Right forelimb (tissue), 1 donor: ENCODE results near the gene RPH3AL.

Source experiments
- DNase-seq: peaks from one replicate; pipeline ENCODE4 v3.0.0-alpha.2; 2018

RPH3AL gene

DNA sequence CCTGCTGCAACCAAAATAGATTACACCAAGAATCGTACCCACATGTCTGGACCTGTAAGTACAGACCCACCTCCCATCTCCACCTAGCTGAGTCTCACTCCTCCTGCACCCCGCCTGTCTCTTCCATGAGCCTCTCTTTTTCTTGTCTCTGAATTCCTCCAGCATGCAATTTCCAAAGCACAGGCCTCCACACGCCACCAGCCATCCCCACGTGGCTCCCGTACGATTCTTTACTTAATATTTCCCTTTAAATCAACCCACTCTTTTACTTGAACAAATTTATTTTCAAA lies 1.2 kb downstream of the RPH3AL start:
- DNase-seq: no peak

DNA sequence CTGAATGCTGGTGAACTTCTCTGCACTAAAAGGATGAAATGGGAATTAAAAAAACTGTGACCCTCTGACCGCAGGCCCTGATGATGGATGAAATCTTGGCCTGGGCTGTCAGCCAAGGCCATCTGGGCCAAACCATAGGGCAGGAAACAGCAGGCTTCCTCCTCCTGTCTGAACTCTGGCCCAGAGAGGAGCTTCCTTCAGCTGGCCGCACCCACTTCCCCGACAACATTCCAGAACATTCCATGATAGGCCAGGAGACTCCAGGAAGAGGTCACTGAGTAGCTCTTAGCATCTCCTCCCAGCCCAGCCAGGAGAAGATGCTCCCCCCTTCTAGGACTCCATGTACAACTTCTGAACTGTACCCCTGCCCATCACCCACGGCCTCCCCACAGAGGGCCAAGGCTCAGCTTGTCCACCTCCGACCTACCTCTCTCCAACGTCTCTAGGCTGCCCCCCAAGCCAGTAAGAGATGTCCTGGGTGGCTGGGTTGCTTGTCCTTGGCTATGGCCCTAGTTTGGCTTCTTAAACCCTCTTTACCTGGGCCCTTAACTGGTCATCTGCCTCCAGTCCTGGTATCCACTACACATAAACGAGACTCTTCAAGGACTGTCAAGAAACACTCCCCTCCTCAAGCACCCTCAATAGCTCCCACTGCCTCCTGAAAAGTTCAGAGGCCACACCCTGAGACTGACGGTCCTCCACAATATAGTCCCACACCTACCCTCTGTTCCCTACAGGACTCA lies 1.7 kb downstream of the RPH3AL start:
- no peak for DNase-seq

DNA sequence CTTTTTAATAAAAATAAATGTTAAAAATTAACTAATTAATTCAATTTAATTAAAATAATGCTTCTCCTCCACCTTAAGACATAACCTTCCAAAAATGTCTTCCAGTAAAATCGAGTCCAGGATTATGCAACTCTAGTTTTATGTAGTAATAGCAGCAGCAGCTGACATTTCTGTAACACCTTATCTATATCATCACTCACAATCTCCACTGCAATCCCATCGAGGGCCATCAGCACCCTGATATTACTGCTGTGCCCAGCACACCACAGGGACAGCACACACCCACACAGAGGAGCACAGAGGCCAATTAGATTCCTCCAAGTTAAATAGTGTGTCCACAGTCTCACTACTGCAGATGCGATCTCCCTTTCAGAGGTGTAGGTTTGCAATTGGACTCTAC lies 2.9 kb downstream of the RPH3AL start:
- no peak for DNase-seq

DNA sequence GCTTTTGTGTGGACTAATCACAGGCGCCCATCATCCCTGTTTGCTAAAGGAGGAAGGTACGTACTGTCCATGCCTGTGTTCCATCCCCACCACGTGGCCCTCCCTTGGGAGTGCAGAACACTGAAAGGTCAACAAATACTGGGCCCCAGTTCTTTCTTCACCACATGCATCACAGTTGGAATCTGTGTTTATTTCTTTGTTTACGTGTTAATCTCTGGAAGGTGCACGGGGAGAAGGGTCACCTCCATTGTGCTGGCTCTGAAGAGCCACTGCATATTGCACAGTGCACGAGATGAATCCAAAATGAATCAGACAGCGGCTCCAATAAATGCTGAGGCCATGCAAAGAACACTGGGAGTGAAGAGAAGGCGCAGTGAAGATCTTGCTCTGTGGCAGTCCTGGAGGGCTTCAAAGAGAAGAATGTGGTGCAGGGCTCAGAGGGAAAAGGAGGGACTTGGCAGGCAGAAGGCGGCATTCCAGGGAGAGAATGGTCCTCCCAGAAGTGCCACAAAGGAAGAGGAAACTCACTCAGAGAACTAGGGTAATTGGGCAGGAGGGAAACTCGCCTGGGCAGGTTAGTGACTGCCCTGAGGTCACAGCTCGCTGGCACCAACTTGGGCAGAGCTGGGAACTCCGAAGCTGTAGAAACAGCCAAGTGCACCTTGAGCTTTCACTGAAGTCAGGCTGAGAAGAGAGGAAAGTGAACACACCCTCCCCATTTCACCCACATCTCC lies 3.7 kb downstream of the RPH3AL start:
- DNase-seq: no peak

DNA sequence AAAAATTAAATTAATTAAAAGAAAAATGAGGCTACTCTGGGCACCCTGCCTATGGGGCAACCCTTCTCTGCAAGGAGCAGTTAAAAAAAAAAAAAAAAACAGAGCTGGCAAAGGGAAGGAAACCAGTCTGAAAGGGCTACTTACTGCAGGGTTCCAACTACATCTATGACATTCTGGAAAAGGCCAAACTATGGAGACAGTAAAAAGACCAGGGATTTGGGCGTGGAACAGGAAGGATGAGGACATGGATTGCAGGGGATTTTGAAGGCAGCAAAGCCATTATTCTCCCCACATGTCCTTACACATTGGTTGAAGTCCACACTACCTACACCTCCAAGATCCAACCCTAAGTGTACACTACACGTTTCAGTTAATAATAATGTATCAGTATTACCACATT lies 4.6 kb downstream of the RPH3AL start:
- DNase-seq: no peak

DNA sequence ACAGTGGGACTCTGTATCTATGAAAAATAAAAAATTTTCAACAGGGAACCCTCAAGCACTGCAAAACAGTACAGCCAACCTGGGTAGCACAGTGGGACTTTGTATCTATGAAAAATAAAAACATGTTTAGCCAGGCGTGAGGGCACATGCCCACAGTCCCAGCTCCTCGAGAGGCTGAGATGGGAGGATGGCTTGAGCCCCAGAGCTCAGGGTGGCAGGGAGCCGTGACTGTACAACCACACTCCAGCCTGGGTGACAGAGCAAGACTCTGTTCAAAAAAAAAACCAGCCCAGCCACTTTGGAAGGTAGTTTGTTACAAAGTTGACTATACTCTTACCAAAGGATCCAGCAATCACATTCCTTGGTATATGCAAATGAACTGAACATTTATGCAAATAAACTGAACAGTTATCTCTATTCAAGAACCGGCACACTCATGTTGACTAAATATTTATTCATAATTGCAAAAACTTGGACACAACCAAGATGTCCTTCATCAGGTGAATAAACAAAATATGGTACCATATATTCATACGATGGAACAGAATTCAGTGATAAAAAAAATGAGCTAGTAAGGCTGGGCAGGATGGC lies 5.2 kb downstream of the RPH3AL start:
- DNase-seq: no peak

DNA sequence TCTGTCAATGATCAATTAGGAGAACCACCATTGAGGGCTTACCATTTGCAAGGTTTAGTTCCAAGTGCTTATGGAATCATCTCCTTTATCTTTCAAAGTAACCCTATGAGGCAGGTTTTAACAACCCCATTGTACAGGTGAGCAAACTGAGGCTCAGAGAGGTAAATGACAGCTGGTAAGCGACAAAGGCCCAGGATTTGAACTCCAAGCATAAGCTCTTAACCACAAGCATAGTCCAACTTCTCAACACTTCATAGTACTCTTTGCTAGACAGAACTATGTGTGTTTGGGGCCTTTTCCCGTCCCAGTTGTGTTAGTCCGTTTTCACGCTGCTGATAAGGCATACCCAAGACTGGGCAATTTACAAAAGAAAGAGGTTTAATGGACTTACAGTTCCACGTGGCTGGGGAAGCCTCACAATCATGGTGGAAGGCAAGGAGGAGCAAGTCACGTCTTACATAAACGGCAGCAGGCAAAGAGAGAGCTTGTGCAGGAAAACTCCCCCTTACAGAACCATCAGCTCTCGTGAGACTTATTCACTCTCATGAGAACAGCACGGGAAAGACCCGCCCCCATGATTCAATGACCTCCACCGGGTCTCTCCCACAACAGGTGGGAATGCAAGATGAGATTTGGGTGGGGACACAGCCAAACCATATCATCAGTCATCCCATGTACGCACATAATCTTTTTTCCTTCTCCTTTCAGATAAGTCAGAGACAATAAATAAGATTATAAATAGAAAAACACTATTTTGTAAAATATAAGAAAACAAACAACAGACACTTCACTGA lies 6.4 kb downstream of the RPH3AL start:
- DNase-seq: no peak

DNA sequence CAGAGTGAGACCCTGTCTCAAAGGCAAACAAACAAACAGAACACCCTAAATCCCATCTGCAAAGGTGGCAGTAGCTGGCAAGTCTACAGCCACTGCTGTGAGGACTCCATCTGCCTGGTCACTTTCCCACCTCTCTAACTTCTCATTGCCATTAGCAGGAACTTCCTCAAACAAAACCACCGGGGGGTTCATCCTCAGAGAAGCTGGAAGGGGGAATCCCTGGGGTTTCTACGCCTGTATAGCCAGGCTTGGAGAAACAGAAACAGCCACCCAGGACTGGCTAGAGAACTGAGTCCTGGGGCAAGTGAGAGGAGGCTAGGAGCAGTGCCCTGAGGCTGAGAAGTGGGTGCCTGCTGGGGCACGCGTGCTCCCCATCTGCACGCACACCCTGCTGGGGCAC lies 7.3 kb downstream of the RPH3AL start:
- no peak for DNase-seq

DNA sequence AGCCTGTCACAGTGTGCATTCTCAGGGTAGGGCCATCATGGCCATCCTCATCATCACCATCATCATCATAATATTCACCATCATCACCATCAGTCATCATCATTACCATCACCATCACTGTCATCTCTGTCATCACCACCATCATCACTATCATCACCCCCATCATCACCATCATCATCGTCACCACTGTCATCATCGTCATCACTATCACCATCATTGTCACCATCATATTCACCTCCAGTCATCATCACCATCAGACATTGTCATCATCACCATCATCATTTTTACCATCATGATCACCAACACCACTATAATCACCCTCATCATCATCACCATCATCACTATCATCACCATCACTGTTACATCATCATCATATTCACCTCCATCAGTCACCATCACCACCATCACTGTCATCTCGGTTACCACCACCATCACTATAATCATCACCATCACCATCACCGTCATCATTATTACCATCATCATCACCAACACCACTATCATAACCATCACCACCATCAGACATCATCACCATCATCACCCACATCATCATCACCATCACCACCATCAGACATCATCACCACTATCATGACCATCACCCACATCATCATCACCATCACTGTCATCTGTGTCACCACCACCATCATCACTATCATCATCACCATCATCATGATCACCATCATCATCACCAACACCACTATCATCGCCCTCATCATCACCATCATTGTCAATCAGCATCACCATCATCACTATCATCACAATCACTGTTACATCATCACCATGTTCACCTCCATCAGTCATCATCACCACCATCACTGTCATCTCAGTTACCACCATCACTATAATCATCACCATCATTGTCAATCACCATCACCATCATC lies 8.5 kb downstream of the RPH3AL start:
- no peak for DNase-seq

DNA sequence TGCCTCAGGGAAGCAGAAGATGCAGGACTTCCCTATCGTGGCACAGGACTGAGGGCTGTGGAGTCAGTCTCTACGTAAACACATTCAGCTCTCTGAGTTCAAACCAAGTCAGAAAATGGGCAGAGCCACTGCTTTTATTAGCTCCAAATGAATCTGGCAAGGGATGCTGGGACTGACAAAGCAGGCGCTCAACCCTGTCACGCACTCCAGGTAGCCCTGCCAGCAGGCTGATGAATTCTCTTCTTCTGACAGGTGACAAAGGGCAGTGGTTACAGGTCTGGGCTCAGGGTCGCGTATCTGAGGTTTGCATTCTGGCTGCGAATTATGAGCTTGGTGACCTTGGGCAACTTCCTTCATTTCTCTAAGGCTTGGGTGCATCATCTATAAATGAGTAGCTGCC lies 9.4 kb downstream of the RPH3AL start:
- DNase-seq: no peak

DNA sequence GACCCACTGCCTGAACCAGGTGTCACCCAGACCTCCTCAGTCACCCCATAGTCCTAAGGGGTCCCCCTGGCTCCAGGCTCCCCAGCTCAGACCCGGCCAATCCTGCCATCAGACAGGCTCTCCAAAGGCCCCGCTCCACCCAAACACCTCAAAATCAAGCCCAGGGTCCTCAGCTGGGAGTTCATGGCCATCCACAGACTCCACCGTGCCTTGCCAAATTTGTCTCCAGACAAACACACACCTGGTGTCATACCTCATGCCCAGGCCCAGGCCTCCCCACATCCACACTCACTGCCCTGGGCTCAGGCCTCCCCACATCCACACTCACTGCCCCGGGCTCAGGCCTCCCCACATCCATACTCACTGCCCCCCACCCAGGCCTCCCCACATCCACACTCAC lies 12.5 kb downstream of the RPH3AL start:
- no peak for DNase-seq

DNA sequence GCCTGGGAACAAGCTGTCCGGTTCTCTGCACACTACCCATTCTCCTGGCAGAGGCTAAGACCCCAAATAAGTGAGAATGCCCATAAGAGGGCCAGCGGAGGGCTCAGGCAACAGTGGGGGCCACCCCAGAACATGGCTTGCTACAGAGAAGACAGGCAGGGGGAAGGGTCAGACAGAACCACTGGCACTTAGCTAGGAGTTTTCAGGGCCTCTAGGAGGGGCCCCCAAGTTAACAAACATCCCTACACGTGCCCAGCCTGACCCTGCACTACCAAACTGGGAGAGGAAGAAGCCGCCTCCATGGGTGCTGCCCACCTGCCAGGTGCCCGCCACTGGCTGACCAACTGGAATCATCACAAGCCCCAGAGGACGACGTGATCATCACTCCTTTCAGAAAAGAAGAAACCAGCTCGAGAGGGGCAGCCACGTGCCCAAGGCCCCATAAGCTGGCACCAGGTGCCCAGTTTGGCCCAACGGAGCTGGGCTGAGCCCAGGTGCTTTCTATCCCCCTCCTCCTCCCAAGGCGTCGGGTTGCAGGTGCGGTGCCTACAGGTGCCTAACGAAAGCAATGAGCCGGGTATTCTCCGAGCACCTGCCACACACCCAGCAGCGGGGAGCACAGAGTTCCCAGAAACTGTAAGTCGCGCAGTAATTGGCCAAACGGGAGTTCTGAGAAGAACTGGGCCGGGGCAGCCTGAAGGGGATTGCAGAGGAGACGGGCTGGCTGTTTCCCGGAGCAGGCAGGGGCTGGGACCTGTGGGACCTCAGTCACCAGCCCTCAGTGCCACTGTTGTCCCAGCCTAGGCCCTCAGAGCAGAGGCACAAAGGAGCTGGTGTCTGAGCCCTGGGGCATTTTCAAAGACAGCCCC lies 13.2 kb downstream of the RPH3AL start:
- no peak for DNase-seq

DNA sequence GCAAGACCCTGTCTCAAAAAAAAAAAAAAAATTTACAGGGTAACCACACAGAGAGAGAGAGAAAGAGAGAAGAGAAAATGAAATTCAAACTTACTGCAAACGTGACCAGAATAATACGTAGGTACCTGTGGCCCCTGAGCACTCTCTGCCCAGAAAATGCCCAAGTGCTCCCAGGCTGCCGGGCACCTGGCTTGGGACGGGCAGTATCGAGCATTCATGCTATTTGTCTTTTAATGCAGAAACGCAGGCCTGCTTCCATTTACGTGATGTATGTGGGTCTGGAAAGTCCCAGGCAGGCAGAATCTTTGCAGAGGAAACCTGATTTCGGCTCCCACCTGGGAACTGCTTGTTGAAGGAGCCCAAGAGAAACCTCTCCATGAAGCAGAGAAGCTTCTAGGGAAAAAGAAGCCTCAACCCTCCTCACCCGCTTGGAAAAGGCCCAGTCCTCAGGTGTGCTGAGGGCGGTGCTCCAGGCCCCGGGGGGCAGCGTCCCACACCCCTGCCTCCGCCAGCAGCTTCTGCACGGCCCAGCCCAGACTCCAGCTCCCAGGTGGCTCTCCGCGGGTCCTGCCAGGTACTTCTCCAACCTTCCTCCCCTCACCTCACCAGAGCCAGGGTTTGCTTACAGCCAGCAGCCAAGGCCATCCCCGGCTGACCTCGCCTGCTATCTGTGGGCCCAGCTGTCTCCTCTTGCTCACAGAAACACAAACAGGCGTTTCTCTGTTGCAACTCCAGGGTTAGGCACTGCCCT lies 14.0 kb downstream of the RPH3AL start:
- DNase-seq: no peak

DNA sequence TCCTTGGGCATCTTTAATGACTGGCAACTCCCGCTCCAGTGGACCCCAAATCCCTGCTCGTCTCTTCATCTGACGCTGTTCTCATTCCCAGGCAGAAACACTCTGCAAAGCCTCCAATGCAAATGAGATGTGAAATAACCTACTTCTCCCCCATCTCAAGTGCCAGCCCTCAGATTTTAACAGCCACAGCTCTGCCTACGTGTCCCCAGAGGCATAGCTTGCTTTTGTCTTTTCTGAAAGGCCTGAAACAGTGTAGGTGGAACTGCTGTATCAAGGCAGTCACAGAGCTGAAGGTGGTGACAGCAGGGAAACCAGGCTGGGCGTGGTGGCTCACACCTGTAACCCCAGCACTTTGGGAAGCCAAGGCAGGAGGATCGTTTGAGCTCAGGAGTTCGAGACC lies 14.7 kb downstream of the RPH3AL start:
- DNase-seq: no peak

DNA sequence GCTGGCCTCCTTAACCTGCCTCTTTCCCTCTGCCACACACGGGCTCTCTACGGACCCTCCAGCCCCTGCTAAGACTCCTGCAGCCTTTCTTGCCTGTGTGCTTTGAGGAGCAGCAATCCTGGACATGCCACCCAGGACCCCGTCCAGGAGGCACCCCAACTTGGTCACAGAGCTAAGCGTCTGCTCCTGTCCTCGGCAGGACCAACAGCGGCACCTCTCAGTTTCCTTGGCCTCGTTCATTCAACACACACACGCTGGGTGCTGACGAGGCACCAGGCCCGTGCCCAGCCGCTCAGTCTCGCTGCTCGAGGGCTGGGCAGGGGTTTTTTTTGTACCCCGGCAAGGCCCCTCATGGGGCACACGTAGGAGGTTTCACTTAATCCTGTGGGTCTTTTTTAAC lies 15.2 kb downstream of the RPH3AL start:
- no peak for DNase-seq

DNA sequence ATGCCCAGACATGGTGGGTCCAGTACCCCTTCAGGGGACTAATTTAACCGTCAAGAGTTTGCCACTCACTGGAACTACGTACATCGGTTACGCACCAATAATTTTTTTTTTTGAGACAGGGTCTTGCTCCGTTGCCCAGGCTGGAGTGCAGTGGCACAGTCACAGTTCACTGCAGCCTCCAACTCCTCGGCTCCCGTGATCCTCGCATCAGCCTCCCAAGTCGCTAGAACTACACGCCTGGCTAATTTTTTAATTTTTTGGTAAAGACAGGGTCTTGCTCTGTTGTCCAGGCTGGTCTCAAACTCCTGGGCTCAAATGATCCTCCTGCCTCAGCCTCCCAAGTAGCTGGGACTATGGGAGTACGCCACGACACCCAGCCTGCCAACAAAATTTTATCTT lies 15.6 kb downstream of the RPH3AL start:
- DNase-seq: no peak

DNA sequence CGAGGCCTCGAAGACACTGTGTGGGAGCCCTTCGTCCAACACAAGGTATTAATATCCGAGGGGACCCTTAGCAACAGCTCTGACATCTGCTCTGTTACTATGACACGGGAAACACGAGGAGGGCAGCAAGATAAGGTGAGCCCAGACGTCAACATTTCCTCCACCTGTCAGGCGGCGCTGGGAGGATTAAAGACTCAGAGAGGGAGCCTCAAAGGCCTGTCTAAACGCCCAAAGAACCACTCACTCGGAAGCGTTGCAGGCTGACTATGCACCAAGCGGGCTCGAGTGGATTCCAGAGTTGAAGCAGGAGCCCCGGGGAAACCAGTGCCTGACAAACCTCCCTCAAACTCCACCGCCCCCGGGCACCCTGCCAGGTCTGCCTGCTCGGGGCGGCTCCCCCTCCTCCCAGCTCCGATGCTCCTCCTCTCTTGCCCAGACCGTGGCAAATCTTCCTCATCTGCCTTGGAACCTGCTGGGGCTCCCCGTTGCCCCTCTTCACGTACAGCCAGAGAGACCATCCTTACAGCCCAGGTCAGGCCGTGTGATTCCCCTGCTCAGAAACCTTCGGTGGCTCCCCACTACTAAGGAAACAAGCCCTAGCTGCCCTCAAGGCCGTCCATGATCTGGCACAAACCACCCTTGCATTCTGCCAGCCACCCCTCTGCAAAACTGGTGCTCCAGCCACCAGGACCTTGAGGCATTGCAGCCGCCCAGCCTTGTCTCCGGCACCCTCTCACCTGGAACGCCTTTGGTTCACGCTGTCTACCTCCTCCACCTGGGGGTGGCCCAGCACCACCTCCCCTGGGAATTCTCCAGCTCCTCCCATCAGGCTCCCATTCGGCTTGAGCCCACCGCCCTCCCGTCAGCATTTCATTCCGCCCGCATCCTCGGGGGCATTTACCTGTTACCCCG lies 16.2 kb downstream of the RPH3AL start:
- DNase-seq: no peak

DNA sequence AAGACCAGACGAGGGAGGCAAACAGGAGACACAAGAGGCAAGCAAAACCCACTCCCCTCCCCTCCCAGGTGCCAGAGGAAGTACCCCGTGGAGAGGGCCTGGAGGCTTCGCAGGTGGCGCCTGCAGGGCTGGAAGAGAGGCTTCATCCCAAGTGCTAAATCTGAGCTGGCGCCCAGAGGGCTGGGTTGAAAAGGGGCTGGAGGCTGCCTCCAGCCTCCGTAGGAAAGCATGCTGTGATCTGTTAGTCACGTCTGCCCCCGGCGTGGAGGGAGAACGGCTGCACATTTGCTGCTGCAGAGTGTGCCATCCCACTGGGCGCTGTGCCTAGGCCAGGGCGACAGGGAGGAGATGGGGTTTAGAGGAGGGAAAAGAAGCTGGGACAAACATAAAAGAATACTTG lies 16.9 kb downstream of the RPH3AL start:
- no peak for DNase-seq

DNA sequence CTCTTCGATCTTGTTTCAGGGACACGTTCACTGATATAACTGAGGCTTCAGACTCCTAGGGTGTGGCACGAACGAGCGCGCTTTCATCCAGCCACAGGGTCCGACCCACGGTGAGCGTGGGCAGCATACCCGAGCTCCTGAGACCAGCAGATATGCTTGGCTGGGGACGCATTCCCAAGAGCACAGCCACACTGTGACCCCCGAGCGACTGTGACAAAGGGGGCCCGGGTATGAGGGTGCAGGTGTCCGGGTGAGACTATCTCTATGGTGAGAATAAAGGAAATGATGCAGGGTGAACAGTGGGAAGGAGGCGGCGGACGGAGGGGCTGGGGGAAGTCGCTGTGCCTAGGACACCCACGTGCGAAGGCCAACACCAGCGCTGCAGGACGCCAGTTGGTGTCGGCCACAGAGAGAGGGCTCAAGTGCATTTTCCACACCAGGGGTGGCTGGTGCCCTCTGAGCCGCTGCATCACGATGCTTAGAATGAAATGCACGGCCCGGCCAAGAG lies 17.6 kb downstream of the RPH3AL start:
- no peak for DNase-seq
